AG20443 (cell line): ENCODE results near the gene PDCD1.
A peak's percentile ranks its signal among the peaks of the same experiment; 100 is the strongest.

Experiments
- DNase-seq: peaks from one replicate; pipeline ENCODE4 v3.0.0; 2012; ENCODE audit warnings: low spot score, mixed read lengths

Gene PDCD1

DNA sequence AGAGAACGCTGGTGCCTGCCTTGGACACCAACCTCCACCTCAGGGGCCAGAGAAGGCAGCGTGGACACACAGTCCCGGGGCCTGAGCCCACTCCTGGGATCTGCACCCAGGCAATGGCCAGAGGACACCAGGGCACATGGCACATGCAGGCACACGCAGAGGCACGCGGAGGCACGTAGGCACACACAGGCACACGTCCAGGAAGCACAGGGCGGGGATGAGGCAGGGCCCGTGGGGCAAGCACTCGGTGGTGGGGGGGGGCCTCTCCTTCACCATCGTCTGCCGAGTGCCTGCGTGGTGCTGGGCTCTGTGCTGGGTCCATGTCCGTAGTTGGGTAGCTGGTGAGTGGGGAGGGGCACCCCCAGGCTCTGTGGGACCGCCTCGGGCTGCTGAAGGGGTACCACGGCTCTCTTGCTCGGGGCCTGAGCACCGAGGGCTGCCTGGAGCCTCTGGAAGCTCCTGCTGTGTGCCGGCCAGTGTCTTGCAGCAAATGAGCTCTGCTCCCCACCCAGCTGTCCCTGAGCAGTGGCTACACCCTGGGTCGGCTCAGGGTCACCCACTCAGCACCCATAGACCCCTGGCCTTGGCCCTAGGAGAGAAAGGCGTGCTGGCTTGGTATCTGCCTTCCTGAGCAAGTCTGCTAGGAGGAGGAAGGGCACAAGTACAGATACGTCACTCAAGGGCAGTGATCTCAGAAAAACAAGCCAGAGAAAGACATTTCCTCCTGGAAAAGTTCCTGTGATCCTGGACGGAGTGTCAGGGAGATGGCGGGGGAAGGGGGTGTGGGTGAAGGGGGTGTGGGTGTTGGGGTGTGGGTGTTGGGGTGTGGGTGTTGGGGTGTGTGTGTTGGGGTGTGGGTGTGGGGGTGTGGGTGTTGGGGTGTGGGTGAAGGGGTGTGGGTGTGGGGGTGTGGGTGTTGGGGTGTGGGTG, 37.3 kb upstream of the PDCD1 start:
- DNase-seq: peak; percentile 38

DNA sequence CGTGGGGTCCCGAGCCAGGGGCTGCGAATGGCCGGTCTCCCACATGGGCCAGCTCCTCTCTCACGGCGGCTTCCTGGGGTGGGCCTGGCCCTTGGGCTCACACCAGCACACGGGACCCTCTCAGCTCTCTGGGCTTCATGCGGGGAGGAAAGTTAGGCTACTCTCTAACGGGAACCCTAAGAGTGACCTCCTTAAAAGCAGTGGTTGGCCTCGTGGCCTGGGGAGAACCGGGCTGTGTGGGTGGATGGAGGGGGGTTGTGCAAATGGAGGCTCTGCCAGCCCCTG, 36.7 kb upstream of the PDCD1 start:
- DNase-seq: no peak

DNA sequence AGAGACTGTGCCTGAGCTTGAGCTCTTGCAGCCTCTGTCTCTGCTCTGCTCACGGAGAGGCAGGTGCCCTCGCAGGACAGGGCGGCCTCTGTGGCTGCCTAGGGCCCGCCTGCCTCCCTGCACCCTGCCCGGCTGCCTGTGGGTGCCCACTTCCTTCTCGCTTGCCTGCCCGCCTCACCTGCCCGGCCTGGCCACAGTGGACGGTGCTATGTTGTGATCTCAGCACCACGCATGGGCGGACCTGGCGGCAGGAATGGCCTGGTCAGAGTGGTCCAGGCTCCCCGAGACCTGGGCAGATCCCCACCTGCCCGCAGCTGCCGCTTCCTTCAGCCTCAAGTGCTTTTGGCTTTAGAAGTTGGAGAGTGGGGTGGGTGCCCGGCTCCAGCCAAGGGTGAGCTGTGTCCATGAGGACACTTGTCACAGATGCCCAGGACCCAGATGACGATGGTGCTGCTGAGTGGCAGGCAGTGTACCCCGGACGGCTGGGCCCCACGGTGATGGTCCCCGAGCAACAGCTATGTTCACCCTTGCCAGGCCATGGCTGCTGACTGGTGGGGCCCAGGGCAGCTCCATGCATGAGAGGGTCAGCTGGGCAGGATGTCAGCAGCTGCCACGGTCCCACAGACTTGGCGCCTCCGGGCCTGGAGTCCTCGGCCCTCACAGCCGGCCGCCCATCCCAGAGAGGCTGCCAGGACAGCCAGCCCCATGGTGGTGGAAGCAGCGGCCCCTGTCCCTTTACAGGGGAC, 36.2 kb upstream of the PDCD1 start:
- DNase-seq: no peak

DNA sequence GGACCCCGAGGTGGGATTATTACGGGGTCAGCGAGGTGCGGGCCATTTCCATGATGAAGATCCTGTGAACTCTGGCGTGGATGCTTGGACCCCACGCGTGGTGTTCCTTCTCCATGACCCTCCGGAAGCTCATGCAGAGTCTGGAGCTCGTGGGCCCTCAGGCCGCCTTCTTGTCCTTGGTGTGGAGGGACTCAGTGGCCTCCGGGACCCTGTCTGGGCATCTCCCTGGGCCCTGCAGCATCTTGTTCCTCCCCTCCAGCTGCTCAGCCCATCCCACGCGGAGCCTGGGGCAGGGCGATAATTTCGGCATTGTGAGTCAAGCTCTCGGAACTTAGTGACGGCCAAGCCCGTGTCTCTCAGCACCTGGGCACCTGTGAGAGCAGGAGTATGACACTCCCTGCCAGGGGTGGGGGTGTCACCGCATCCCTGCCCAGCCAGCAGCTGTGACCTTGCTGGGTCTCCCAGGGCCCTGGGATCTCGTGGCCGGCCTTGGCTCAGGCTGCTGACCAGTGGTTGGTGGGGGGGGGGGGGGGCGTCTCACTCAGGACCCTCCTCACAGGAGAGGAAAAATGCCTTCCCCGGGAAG, 35.5 kb upstream of the PDCD1 start:
- no peak for DNase-seq

DNA sequence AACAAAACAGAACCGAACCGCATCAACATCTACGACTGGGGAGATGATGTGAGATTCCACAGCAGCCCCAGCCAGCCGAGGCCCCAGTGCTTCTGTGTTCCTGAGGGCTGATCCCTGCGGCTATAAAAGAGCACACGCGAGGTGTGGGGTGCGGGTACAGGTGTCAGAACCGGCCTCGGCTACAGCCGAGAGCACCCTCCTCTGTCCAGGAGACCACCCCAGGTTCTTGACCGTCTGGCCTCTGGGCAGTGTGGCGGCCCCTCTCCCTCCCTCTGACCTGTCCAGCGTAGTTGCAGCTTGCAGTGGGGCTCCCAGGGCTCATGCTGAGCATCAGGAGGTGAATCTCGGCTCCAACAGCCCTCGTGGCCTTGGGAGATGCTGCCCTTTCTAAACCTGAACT, 34.6 kb upstream of the PDCD1 start:
- no peak for DNase-seq

DNA sequence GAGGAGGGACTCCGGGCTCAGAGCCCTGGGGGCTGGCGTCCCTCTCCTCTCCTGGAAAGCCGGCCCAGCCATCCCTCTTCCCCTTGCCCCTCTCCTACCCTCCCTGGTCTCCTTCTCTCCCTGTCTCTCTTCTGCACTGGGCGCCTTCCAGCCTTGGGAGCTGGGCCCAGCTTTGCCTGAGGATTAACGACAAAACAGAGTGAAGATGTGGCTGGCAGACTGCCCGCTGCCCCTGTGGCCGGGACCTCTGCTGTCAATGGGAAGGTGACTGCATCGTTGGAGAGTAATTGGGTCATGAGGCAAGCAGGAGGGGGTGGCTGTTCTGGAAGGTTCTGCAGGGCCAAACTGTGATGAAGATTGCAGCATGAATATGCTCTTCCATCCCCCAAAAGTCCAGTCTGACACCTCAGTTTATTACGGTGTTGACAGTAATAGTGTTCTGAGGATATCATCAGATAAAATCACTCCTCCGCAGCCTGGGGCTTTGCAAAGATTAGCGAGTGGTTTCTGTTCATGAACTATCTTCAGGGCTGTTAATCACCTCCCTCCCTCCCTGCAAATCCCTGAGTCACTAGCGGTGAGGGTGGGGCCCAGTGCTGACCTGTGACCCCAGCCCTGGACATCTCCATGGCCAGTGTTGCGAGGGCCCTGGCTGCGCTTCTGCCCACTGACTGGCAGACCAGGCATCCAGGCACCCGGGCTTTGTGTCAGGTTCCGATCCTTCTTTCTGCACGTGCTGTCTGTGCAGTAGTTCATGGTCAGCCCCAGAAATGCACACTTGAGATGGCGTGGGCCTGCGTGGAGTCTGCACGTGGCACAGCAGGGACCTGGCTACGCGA, 33.8 kb upstream of the PDCD1 start:
- no peak for DNase-seq

DNA sequence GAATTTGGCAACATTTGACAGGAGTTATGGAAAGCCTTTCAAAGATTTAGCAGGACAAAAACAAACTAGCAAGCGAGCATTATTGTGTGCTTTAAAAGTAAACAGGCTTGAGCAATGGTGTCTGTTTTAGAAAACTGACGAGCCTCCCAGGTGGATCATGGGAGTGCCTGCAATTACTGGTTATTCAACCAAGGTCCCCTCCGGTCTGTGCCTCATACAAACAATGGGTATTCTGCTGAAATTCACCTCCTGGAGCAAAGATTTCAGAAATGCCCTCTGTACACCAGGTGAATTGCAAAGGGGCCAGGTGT, 33.2 kb upstream of the PDCD1 start:
- DNase-seq: no peak

DNA sequence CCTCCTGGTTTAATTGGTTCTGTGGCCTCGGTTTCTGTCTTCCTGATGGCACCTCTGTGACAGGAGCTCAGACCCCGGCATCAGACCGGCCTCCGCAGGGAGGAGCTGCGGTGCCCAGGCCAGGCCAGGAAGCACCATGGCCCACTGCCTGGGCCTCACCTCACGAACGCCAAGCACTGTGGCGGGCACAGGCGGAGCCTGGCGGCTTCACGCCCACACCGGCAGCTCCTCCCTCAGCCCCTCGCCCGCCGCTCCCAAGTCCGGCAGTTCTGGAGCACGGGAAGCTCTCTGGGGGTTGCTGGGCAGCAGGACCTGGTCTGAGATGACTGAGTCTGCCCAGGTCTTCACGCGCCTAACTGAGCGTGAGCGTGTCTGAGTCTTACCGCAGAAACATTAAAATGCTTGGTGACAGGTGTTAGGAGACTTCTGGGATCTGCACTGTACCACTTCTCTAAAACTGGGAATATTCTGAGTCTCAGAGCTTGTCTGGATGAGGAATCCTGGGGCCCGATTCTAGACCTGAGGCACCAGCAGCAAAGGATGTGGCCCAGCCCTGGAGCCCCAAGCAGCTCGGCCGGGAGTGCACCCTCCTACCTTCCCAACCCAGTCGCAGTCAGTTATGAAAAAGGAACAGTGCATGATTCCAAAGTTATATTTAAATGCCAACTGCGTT, 32.8 kb upstream of the PDCD1 start:
- no peak for DNase-seq

DNA sequence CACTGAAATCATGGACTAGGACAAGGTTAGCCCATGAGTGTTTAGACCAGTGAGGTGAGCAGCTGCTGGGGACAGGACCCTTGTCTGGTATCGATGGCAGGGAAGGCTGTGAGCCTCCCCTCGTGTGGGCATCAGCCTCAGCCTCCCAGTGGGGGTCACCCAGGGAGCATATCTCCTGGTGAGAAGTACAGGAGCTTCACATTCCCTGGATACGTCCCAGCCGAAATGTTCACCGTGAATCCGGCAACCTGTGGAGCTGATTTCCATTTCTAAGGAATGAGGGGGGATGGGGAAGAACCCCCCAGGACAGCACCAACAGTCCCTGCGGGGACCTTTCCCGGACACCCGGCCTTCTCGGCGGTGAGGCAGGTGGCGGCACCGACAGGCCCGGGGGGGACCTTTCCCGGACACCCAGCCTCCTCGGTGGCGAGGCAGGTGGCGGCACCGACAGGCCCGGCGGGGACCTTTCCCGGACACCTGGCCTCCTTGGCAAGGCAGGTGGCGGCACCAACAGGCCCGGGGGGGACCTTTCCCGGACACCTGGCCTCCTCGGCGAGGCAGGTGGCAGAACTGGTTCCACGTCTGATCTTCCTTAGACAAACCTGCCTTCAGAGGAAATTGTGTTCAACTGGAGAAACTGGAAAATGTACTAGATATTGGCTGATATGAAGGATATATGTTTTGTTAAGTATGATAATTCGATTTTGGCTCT, 32.0 kb upstream of the PDCD1 start:
- no peak for DNase-seq

DNA sequence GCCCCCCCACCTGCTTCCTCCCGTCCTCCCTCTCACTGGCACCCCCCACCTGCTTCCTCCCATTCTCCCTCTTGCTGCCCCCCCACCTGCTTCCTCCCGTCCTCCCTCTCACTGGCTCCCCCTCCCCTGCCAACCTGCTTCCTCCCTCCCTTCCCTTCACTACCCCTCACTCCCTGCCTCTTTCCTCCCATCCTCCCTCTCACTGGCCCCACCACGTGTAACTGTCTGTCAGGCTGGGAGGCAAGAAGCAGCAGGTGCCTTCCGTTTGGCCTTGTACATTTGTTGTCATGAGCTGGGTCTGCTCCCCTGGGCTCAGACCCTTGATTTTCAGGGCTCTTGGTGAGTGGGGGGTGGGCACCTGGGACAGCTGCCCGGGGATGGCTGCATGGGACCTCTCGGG, 29.9 kb upstream of the PDCD1 start:
- DNase-seq: no peak

DNA sequence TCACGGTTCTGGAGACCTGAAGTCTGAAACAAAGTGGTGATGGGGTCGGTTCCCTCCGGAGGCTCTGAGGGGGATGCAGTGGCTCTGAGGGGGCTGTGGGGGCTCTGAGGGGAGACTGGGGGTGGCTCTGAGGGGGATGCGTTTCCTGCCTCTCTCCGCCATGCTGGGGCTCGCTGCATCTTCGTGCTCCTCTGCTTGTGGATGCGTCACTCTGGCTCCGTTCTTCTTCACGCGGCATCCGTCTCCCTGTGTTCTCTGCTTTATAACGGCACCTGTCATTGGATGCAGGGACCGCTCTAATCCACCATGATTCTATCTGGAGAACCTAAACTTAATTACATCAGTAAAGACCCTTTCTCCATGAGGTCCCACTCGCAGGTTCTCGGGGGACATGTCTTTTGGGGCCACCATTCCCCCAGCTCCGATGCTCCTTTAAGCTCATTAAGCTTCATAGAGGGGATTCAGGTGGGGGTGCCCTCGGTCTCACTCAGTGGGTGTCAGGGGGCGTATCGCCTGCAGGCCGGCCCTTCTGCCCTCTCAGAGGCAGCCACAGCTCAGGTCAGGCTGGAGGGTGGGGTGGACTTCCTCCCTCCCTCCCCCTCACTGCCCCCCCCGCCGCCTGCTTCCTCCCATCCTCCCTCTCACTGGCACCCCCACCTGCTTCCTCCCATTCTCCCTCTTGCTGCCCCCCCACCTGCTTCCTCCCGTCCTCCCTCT, 29.3 kb upstream of the PDCD1 start:
- DNase-seq: no peak

DNA sequence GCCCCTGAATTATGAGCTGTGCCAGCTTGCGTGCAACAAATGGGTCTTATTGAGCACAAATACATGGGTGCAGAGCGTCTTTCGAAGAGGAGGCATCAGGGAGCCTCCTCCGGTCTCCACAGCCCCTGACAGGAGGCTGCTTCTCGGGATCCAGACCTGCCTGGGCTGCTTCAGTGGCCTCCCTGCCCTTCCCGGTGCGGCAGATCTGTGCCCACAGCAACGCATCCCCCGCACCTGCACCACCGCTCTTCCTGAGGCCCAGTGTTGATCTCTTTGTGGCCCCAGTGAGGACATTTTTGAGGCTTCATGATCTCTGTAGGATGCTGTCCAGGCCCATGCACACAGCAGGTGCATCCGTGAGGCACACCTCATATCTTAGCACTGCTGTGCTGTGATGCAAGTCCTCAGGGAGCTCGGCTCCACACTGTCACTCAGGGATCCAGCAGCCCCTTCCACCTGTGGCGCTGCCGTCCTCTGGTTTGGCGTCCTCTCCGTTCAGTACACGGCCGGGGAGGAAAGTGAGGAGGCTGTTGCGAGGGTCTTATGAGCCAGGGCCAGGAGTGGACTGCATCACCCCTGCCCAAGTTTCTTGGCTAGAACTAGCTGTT, 28.2 kb upstream of the PDCD1 start:
- DNase-seq: no peak

DNA sequence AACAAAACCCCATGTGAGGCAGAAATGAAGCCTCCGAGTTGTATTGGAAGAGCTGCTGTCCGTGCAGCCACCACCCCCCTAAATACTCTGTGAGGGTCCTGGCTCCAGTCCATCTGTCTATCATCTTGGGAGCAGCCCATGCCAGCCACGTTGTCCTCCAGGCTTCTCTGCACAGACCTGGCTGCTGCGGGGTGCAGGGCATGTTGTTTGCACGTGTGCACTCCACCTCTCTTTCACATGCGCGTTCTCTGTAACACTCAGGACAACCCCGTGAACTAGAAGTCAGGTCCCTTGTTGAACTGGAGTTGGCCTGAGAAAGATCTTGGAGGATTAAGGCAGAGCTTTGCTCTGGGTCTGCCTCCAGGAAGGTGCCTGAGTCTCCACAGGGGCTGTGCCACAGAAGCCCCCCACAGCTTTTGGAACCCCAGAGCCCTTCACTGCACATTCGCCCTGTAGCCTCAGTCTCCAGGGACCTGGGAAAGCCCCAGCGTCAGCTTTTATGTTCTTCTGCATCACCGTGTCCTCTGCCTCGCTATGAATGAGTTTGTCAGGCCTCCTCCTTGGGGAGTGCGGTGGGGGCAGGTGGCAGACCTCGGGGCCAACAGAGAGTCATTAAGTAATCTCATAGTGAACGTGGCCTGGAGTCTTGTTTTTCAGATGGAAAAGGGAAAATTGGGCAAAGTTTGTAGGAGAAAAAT, 27.4 kb upstream of the PDCD1 start:
- DNase-seq: no peak

DNA sequence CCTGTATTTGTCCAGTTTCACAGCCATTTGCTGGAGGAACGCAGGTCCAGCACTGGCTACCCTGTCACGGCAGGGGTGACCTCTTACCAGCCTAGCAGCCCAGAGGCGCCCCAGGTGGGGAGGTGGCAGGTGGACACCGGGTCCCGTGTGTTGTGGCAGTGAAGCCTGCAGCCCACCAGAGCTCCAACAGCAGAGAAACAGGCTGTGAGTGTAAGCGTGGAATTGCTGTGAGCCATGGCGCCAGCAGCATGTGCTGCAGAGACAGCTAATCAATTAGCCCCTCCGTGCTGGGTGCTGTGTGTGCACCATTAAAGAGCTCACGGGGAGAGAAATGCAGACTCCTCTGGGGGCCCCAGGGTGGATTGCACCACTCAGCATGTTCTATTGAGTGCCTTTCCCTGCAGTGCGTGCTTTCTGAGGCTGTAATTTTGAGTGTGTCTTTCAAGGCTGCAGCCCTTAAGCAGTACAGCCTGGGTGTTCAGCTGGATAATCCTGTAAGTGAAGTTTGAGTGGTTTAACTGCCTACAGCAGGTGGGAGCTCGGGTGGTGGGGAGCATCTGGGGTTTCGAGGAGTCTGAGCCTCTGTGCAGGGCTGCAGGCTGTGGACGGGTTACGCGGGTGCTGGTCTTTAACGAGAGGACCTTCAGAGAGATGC, 26.7 kb upstream of the PDCD1 start:
- no peak for DNase-seq

DNA sequence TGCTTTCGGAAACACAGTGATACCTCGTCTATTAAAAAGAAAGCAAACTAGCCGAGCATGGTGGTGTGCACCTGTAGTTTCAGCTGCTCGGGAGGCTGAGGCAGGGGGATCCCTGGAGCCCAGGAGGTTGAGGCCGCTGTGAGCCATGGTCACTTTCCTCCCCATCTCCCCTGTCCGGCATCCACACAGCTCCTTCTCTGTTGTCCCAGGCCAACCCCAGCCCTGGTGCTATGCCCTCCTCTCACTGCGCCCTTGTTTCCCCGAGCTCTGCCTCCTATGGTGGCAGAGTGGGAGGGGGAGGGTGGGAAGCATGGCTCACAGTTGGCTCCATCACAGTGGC, 26.2 kb upstream of the PDCD1 start:
- DNase-seq: no peak

DNA sequence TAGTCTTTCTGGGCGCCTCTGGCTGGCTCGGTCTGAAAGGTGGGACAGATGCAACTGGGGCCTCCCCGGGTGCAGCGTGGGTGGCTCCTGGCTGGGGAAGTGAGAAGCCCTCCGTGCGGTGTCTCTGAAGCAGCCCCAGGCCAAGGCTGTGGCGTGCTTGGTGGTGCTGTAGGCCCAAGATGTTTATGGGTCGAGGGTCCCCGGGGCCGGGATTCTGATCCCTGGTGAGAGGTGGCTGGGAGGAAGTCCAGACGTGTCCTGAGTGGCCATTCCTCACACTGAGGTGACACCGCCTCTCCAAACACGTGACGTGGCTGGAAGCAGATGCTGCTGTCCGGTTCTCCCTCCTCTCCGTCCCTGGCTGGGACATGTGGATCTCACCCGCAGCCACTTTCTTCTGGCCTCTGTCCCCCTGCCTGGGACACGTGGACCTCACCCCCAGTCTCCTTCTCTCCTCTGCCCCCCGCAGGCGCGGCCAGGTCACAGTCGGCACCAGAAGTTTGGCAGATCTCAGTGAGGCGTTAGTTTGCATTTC, 23.5 kb upstream of the PDCD1 start:
- DNase-seq: peak; percentile 63

DNA sequence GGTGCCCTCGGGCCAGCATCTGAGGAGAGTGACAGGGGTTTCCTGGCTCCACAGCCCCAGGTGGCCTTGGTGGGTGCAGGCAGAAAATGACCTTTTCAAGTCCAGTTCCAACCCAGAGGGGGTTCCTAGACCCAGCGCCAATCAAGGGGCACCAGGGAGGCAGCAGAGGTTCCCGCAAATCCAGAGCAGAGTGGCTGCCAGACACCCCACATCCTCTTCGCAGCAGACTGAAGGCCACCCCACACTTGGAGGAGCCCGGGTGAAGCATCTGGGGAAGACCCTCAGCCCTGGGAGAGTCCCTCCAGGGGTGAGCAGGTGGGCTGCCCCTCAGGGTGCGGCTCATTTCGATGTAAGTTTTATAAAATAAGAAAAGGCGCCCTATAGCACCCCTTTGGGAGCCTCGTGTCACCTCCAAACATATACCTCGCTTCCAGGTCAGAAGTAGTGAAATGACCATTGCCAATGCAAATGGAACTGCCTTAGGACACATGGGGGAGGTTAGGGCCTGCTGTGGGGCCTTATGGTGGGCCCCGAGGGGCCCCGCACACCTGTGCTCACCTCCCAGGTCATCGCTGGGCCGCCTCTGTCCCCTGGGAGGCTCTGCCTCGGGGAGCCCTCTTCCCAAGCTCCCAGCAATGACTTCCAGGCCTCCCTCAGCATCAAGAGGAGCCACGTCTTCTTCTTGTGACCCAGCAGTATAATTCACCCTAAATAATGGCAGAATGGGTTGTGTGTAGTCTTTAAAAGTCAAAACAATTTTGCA, 21.8 kb upstream of the PDCD1 start:
- no peak for DNase-seq

DNA sequence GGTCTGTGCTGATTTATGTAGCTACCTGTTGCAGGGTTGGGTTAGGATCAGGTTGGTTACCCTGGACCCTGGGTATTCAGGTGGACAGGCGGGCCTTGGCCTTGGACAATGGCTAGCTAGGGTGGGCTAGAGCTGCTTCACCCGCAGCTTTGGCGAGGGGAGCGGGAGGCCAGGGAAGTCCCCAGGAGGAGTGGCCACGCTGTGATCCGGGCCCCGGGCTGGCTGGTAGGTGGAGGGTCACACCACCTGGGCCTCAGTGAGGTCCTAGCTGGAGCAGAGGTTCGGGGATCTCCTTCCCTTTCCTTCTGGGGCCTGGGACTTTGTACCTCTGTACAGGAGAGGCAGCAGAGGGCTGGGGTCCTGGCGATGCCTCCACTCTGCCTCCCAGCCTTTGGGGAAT, 20.6 kb upstream of the PDCD1 start:
- no peak for DNase-seq
